Hepatocyte (in vitro differentiated cells): ENCODE measurements around the gene DHRS7. TPM values are rescaled to one million over a fixed set of nuclear protein-coding genes. Genes with fewer than 3 reads are reported as not detected.
A peak's percentile ranks its signal among the peaks of the same experiment; 100 is the strongest.

ENCODE experiments used
- DNase-seq: peaks from one replicate; pipeline ENCODE4 v3.0.0-alpha.2; 2016; ENCODE audit warnings: low spot score
- H2AFZ ChIP-seq: fragments of 200-600 bp; sonication (generic); 2 replicates; pipeline ENCODE4 v1.6.0; 2016; ENCODE audit warnings: antibody characterized with exemption, mild to moderate bottlenecking
- H3K27ac ChIP-seq: fragments of 200-600 bp; sonication (generic); 2 replicates; pipeline ENCODE4 v1.5.1; 2016; ENCODE audit warnings: mild to moderate bottlenecking
- H3K27me3 ChIP-seq: fragments of 200-600 bp; sonication (generic); 2 replicates; pipeline ENCODE4 v1.6.1; 2016
- H3K36me3 ChIP-seq: fragments of 200-600 bp; sonication (generic); replicated peaks from 2 replicates; pipeline ENCODE4 v1.5.1; 2016; ENCODE audit warnings: low read depth; ENCODE audit not compliant: insufficient read depth
- H3K4me1 ChIP-seq: fragments of 200-600 bp; sonication (generic); 2 replicates; pipeline ENCODE4 v1.5.1; 2016; ENCODE audit warnings: mild to moderate bottlenecking, moderate library complexity; ENCODE audit not compliant: insufficient read depth
- H3K4me2 ChIP-seq: fragments of 200-600 bp; sonication (generic); 2 replicates; pipeline ENCODE4 v1.6.0; 2016
- H3K4me3 ChIP-seq: fragments of 200-600 bp; sonication (generic); 2 replicates; pipeline ENCODE4 v1.5.1; 2016; ENCODE audit warnings: mild to moderate bottlenecking
- H3K79me2 ChIP-seq: fragments of 200-600 bp; sonication (generic); 2 replicates; pipeline ENCODE4 v1.6.0; 2017; ENCODE audit warnings: mild to moderate bottlenecking
- H3K9me2 ChIP-seq: fragments of 200-600 bp; sonication (generic); replicated peaks from 2 replicates; pipeline ENCODE4 v1.6.0; 2017; ENCODE audit warnings: mild to moderate bottlenecking; ENCODE audit not compliant: insufficient read depth
- H3K9me3 ChIP-seq: fragments of 200-600 bp; sonication (generic); 2 replicates; pipeline ENCODE4 v1.5.1; 2016; ENCODE audit warnings: low read depth, mild to moderate bottlenecking
- H4K20me1 ChIP-seq: fragments of 200-600 bp; sonication (generic); 2 replicates; pipeline ENCODE4 v1.6.0; 2016; ENCODE audit warnings: mild to moderate bottlenecking; ENCODE audit not compliant: insufficient read depth, poor library complexity, severe bottlenecking
- CTCF ChIP-seq: fragments of 200-600 bp; sonication (generic); IDR thresholded peaks from 2 replicates; pipeline ENCODE4 v1.5.1; 2016; ENCODE audit warnings: antibody characterized with exemption, mild to moderate bottlenecking; ENCODE audit not compliant: poor library complexity
- EZH2 ChIP-seq: fragments of 200-600 bp; sonication (generic); IDR thresholded peaks from 2 replicates; pipeline ENCODE4 v1.6.1; 2016; ENCODE audit warnings: antibody characterized with exemption, mild to moderate bottlenecking, borderline replicate concordance
- EZH2phosphoT487 ChIP-seq: fragments of 200-600 bp; sonication (generic); IDR thresholded peaks from one replicate; pipeline ENCODE4 v1.6.1; 2018; ENCODE audit warnings: antibody characterized with exemption, mild to moderate bottlenecking, low read depth, moderate library complexity; ENCODE audit not compliant: unreplicated experiment, severe bottlenecking
- WGBS: methylation state at CpG from one replicate; pipeline ENCODE4 v1.1.6; 2016; ENCODE audit warnings: low lambda C conversion rate; ENCODE audit errors: missing lambda C conversion rate; 5-methylcytosine and 5-hydroxymethylcytosine counted together
- polyA plus RNA-seq: library from polyadenylated mRNA; unstranded; fragments of >200 nt; fragmentation: Nextera tagmentation; extraction: Ambion mirVana; gene quantifications from 2 replicates; pipeline ENCODE4 v1.2.1, GENCODE V29; 2016
- total RNA-seq: library from RNA; depleted of rRNA; stranded (reverse); fragments of >200 nt; gene quantifications from 2 replicates; pipeline ENCODE4 v1.2.3, GENCODE V29; 2014

The DHRS7 gene
- total and polyA plus RNA-seq, 2 experiments from 2014 or later, result 389 TPM

GRCh38 chr14:60160422-60160821 is 4.8 kb downstream of the DHRS7 start:
- no peaks in the 10 kb centered on the region for H3K4me1 ChIP-seq
- peaks cover 82% of the 10 kb centered on the region for H3K79me2 ChIP-seq
- no peaks in the 10 kb centered on the region for H3K36me3 ChIP-seq
- WGBS, result 95% methylated on average over 7 of the region's 7 CpGs
- H2AFZ ChIP-seq, result no peak overlapping the region
- H3K4me3 ChIP-seq, result no peak overlapping the region
- TF ChIP-seq EZH2 (no peak), CTCF (no peak), EZH2phosphoT487 (no peak)
- H3K9me3 ChIP-seq, result no peaks in the 10 kb centered on the region
- no peak overlapping the region for H3K27ac ChIP-seq
- DNase-seq, result no peak
- no peak overlapping the region for H3K4me2 ChIP-seq
- H3K9me2 ChIP-seq, result no peaks in the 10 kb centered on the region
- peaks cover 12% of the 10 kb centered on the region for H4K20me1 ChIP-seq
- no peaks in the 10 kb centered on the region for H3K27me3 ChIP-seq

GRCh38 chr14:60154671-60155070 is 10.5 kb downstream of the DHRS7 start:
- DNase-seq, result no peak
- Histone ChIP-seq H3K4me2 (no peak overlapping the region), H3K9me2 (no peaks in the 10 kb centered on the region), H3K4me3 (no peak overlapping the region), H4K20me1 (peaks cover 12% of the 10 kb centered on the region), H2AFZ (no peak overlapping the region), H3K79me2 (peaks cover 54% of the 10 kb centered on the region), H3K9me3 (no peaks in the 10 kb centered on the region), H3K4me1 (no peaks in the 10 kb centered on the region), H3K27me3 (no peaks in the 10 kb centered on the region), H3K36me3 (peaks cover 3% of the 10 kb centered on the region), H3K27ac (no peak overlapping the region)
- 96% methylated on average over 2 of the region's 2 CpGs for WGBS
- no peak for TF ChIP-seq EZH2

GRCh38 chr14:60153991-60154390 is 11.2 kb downstream of the DHRS7 start:
- Histone ChIP-seq H3K4me2 (no peak overlapping the region), H3K27ac (no peak overlapping the region), H3K9me3 (no peaks in the 10 kb centered on the region), H3K79me2 (peaks cover 48% of the 10 kb centered on the region), H3K4me1 (no peaks in the 10 kb centered on the region), H3K9me2 (no peaks in the 10 kb centered on the region), H2AFZ (no peak overlapping the region), H3K36me3 (peaks cover 3% of the 10 kb centered on the region), H3K4me3 (no peak overlapping the region), H4K20me1 (peaks cover 12% of the 10 kb centered on the region), H3K27me3 (no peaks in the 10 kb centered on the region)
- DNase-seq, result no peak
- TF ChIP-seq EZH2 (no peak), CTCF (no peak), EZH2phosphoT487 (no peak)
- 96% methylated on average over 3 of the region's 3 CpGs for WGBS

- Histone ChIP-seq H3K9me3 (no peaks in the 10 kb centered on the region), H3K4me1 (no peaks in the 10 kb centered on the region), H3K4me2 (no peak overlapping the region), H3K27ac (peak overlapping the region; percentile 63), H4K20me1 (peaks cover under 1% of the 10 kb centered on the region), H3K9me2 (no peaks in the 10 kb centered on the region), H3K79me2 (peaks cover 25% of the 10 kb centered on the region), H3K4me3 (no peak overlapping the region), H2AFZ (no peak overlapping the region), H3K36me3 (peaks cover 3% of the 10 kb centered on the region), H3K27me3 (no peaks in the 10 kb centered on the region)
- no peak for TF ChIP-seq EZH2
- TF ChIP-seq CTCF, result no peak
- no peak for TF ChIP-seq EZH2phosphoT487
- peak; percentile 50 for DNase-seq
- 51% methylated on average over 3 of the region's 3 CpGs for WGBS
Observed at GRCh38 chr14:60151715-60152114, 13.5 kb downstream of the DHRS7 start.
